ENCODE data around the gene HPX. TPM values are rescaled to one million over a fixed set of nuclear protein-coding genes. Genes with fewer than 3 reads are reported as not detected.

Gene HPX
- total and polyA plus RNA-seq, 12 donors = 0.26 to 25.2 (median 1.7) TPM

- Histone ChIP-seq H3K36me3 (replicated peaks in 1 of 2) (peaks cover 0 to 22% of the 10 kb centered on the region in 2 donors), H3K4me3 (no peak overlapping the region), H3K27ac (no peak overlapping the region), H3K9me3 (replicated peaks in 1 of 3) (no peaks in the 10 kb centered on the region), H3K27me3 (no peaks in the 10 kb centered on the region), H3K4me1 (replicated peaks in 1 of 2) (peaks cover 15 to 20% of the 10 kb centered on the region in 2 donors)
- DNase-seq = no peak
- WGBS, 4 donors = 81 to 93% (median 86%) methylated on average over 10 to 12 of the region's 12 CpGs
- intact Hi-C loops (cut with DNase I) = no loop called here
- TF ChIP-seq CTCF (IDR thresholded peaks at IDR 0.05) = no peak
- no peak for TF ChIP-seq POLR2A (IDR thresholded peaks at IDR 0.05)
Observed at GRCh38 chr11:6402061-6402470, 38.7 kb downstream of the HPX start.

GRCh38 chr11:6401464-6401863 is 39.3 kb downstream of the HPX start:
- no peaks in the 10 kb centered on the region for H3K27me3 ChIP-seq
- TF ChIP-seq POLR2A (IDR thresholded peaks at IDR 0.05) (no peak), CTCF (IDR thresholded peaks at IDR 0.05) (no peak)

DNA sequence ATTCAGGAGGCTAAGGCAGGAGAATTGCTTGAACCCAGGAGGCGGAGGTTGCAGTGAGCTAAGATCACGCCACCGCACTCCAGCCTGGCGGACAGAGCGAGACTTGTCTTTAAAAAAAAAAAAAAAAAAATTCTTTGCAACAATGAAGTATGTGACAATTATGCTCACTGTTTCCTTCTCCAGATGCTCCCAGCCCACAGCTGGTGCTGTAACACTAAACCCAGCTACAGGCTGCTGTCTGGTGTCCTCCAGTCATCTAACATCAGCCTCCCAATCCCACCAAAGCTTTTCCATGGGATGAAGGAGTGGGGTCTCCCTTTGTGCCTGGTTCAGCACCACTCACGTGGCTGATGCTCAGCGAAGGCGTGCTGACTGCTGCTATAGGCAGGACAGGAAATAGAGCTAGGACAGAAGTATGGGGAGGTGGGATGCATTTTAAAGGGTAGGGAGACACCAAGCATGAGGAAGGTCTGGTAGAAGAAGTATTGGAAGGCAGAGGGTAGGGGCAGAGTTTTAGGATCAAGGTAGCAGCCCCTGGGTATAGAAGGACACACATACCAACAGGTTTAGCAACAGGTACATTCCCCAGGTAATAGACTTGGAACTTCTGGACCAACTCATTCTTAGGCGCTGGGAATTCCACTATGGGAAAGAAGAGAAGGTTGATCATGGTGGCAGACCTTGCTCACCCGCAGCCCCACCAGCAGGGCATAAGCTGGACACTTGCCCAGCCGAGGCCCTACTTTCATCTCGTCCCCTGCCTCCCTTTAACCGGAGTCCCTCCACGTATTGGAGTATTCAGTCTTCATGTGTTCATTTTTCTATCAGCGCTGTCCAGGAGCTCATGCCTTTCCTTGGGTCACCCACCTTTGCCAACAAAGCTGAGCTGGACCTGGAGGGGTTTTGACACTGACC is 40.1 kb downstream of the HPX start:
- no peak overlapping the region for H3K27ac ChIP-seq
- no peak for TF ChIP-seq POLR2A (IDR thresholded peaks at IDR 0.05)
- no peak for TF ChIP-seq CTCF (IDR thresholded peaks at IDR 0.05)
- H3K4me3 ChIP-seq = no peak overlapping the region
- peaks cover 20 to 26% of the 10 kb centered on the region in 2 donors for H3K4me1 ChIP-seq (replicated peaks in 1 of 2)
- intact Hi-C loops (cut with DNase I) = no loop called here
- no peak for DNase-seq
- peaks cover 0 to 22% of the 10 kb centered on the region in 2 donors for H3K36me3 ChIP-seq (replicated peaks in 1 of 2)
- H3K9me3 ChIP-seq (replicated peaks in 1 of 3) = no peaks in the 10 kb centered on the region
- WGBS, 4 donors = 94 to 99% (median 97%) methylated on average over 15 of the region's 15 CpGs
- no peaks in the 10 kb centered on the region for H3K27me3 ChIP-seq

More at GRCh38 chr11:6401464-6401863, 39.3 kb downstream of the HPX start:
- no peak for DNase-seq
- H3K36me3 ChIP-seq (replicated peaks in 1 of 2) = peaks cover 0 to 22% of the 10 kb centered on the region in 2 donors
- 96 to 100% (median 97%) methylated on average over 7 of the region's 7 CpGs for WGBS, 4 donors
- intact Hi-C loops (cut with DNase I) = no loop called here
- no peaks in the 10 kb centered on the region for H3K9me3 ChIP-seq (replicated peaks in 1 of 3)
- H3K27ac ChIP-seq = no peak overlapping the region
- peaks cover 20 to 26% of the 10 kb centered on the region in 2 donors for H3K4me1 ChIP-seq (replicated peaks in 1 of 2)
- H3K4me3 ChIP-seq = no peak overlapping the region

DNA sequence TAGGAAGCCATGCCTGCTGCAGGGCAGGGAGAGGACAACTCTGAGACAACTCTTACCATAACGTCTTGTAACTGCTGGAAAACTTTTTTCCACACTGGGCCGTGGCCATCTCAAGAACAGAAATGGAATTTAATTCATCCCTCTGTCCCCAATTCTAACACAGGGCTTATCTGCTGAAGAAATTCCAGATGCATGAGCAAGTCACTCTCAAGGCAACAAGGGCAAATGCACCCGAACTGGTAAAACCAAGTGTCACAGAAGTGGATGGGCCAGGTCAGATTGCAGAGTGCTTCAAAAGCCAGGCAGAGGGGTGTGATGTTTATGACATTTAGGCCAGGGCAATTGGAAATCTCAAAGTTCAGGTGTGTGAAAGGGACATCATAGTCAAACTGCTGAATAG is 43.2 kb downstream of the HPX start:
- Histone ChIP-seq H3K9me3 (replicated peaks in 1 of 3) (no peaks in the 10 kb centered on the region), H3K4me1 (replicated peaks in 1 of 2) (peaks cover 20 to 26% of the 10 kb centered on the region in 2 donors), H3K4me3 (no peak overlapping the region), H3K36me3 (replicated peaks in 1 of 2) (peaks cover 0 to 27% of the 10 kb centered on the region in 2 donors), H3K27ac (peak overlapping the region in 4 of 5 donors; percentile 45 to 79 (median 48)), H3K27me3 (no peaks in the 10 kb centered on the region)
- intact Hi-C loops (cut with DNase I) = no loop called here
- WGBS, 4 donors = 34 to 43% (median 35%) methylated on average over 3 of the region's 3 CpGs
- peak in 6 of 7 donors; percentile 46 to 72 (median 64) for DNase-seq
- no peak for TF ChIP-seq POLR2A (IDR thresholded peaks at IDR 0.05)
- TF ChIP-seq CTCF (IDR thresholded peaks at IDR 0.05) = no peak

Data from adrenal gland (tissue), 12 donors.